ENCODE results near the gene CENPB.
"Not testable (repeated sequence)": the region's sequence is repeated elsewhere in the genome, so short reads cannot be mapped to it uniquely, and the experiment has no call there.

CENPB gene

GRCh38 chr20:3786665-3787323, at the start of gene CENPB:
CENPB (minus strand) TSS chr20:3786740; CDS start chr20:3786483, 257 bp downstream.
- Histone ChIP-seq H3K4me1 (ENCODE audit: control insufficient read depth, insufficient read depth, low read length) (peaks cover 32% of the 10 kb centered on the region), H3K27ac (ENCODE audit: low read length) (peak within 1 kb of the TSS; percentile 62)

GRCh38 chr20:3836132-3836531, 49.6 kb upstream of the CENPB start:
- Histone ChIP-seq H3K4me3 (ENCODE audit: low read length in 2 of 2) (no peak overlapping the region), H3K27me3 (ENCODE audit: control insufficient read depth in 1 of 2, insufficient read depth in 2 of 2, low read length in 2 of 2) (no peaks in the 10 kb centered on the region), H3K36me3 (ENCODE audit: control insufficient read depth in 2 of 2, insufficient read depth in 2 of 2, low read length in 2 of 2) (no peaks in the 10 kb centered on the region), H3K27ac (ENCODE audit: low read length) (no peak overlapping the region), H3K4me1 (ENCODE audit: control insufficient read depth, insufficient read depth, low read length) (no peaks in the 10 kb centered on the region), H3K9me3 (ENCODE audit: control insufficient read depth in 2 of 2, low read length in 2 of 2) (no peaks in the 10 kb centered on the region), H3K9ac (ENCODE audit: low read length in 2 of 2) (no peak overlapping the region)

More at GRCh38 chr20:3786665-3787323, at the start of gene CENPB:
- no peaks in the 10 kb centered on the region for H3K36me3 ChIP-seq (ENCODE audit: control insufficient read depth in 2 of 2, insufficient read depth in 2 of 2, low read length in 2 of 2)
- H3K9me3 ChIP-seq (ENCODE audit: control insufficient read depth in 2 of 2, low read length in 2 of 2): no peaks in the 10 kb centered on the region
- H3K4me3 ChIP-seq (ENCODE audit: low read length in 2 of 2): peak within 1 kb of the TSS; percentile 57 to 85
- H3K27me3 ChIP-seq (ENCODE audit: control insufficient read depth in 1 of 2, insufficient read depth in 2 of 2, low read length in 2 of 2): no peaks in the 10 kb centered on the region
- H3K9ac ChIP-seq (ENCODE audit: low read length in 2 of 2): peak within 1 kb of the TSS; percentile 50 to 72

GRCh38 chr20:3829891-3830290, 43.4 kb upstream of the CENPB start:
- H3K9me3 ChIP-seq (ENCODE audit: control insufficient read depth in 2 of 2, low read length in 2 of 2); H3K27me3 ChIP-seq (ENCODE audit: control insufficient read depth in 1 of 2, insufficient read depth in 2 of 2, low read length in 2 of 2); H3K4me1 ChIP-seq (ENCODE audit: control insufficient read depth, insufficient read depth, low read length); H3K9ac ChIP-seq (ENCODE audit: low read length in 2 of 2); H3K4me3 ChIP-seq (ENCODE audit: low read length in 2 of 2); H3K27ac ChIP-seq (ENCODE audit: low read length): not testable (repeated sequence)
- peaks cover 14 to 20% of the 10 kb centered on the region in 2 donors for H3K36me3 ChIP-seq (ENCODE audit: control insufficient read depth in 2 of 2, insufficient read depth in 2 of 2, low read length in 2 of 2)

- H3K9ac ChIP-seq (ENCODE audit: low read length in 2 of 2): no peak overlapping the region
- no peak overlapping the region for H3K27ac ChIP-seq (ENCODE audit: low read length)
- no peaks in the 10 kb centered on the region for H3K27me3 ChIP-seq (ENCODE audit: control insufficient read depth in 1 of 2, insufficient read depth in 2 of 2, low read length in 2 of 2)
- no peaks in the 10 kb centered on the region for H3K9me3 ChIP-seq (ENCODE audit: control insufficient read depth in 2 of 2, low read length in 2 of 2)
- no peak overlapping the region for H3K4me3 ChIP-seq (ENCODE audit: low read length in 2 of 2)
- no peaks in the 10 kb centered on the region for H3K4me1 ChIP-seq (ENCODE audit: control insufficient read depth, insufficient read depth, low read length)
- peaks cover 22 to 28% of the 10 kb centered on the region in 2 donors for H3K36me3 ChIP-seq (ENCODE audit: control insufficient read depth in 2 of 2, insufficient read depth in 2 of 2, low read length in 2 of 2)
Measured at GRCh38 chr20:3828798-3829197, 42.3 kb upstream of the CENPB start.

GRCh38 chr20:3826420-3826819, 39.9 kb upstream of the CENPB start:
- Histone ChIP-seq H3K36me3 (ENCODE audit: control insufficient read depth in 2 of 2, insufficient read depth in 2 of 2, low read length in 2 of 2) (peaks cover 34 to 43% of the 10 kb centered on the region in 2 donors), H3K9ac (ENCODE audit: low read length in 2 of 2) (no peak overlapping the region), H3K9me3 (ENCODE audit: control insufficient read depth in 2 of 2, low read length in 2 of 2) (no peaks in the 10 kb centered on the region), H3K4me1 (ENCODE audit: control insufficient read depth, insufficient read depth, low read length) (peaks cover 5% of the 10 kb centered on the region), H3K27me3 (ENCODE audit: control insufficient read depth in 1 of 2, insufficient read depth in 2 of 2, low read length in 2 of 2) (no peaks in the 10 kb centered on the region), H3K4me3 (ENCODE audit: low read length in 2 of 2) (no peak overlapping the region), H3K27ac (ENCODE audit: low read length) (no peak overlapping the region)

GRCh38 chr20:3825526-3825925, 39.0 kb upstream of the CENPB start:
- H3K4me1 ChIP-seq (ENCODE audit: control insufficient read depth, insufficient read depth, low read length): peaks cover 11% of the 10 kb centered on the region
- no peak overlapping the region for H3K27ac ChIP-seq (ENCODE audit: low read length)
- H3K27me3 ChIP-seq (ENCODE audit: control insufficient read depth in 1 of 2, insufficient read depth in 2 of 2, low read length in 2 of 2): no peaks in the 10 kb centered on the region
- no peak overlapping the region for H3K9ac ChIP-seq (ENCODE audit: low read length in 2 of 2)
- peaks cover 34 to 43% of the 10 kb centered on the region in 2 donors for H3K36me3 ChIP-seq (ENCODE audit: control insufficient read depth in 2 of 2, insufficient read depth in 2 of 2, low read length in 2 of 2)
- H3K4me3 ChIP-seq (ENCODE audit: low read length in 2 of 2): no peak overlapping the region
- no peaks in the 10 kb centered on the region for H3K9me3 ChIP-seq (ENCODE audit: control insufficient read depth in 2 of 2, low read length in 2 of 2)

GRCh38 chr20:3823881-3824280, 37.3 kb upstream of the CENPB start:
- H3K9me3 ChIP-seq (ENCODE audit: control insufficient read depth in 2 of 2, low read length in 2 of 2): no peaks in the 10 kb centered on the region
- H3K4me1 ChIP-seq (ENCODE audit: control insufficient read depth, insufficient read depth, low read length): peaks cover 18% of the 10 kb centered on the region
- no peaks in the 10 kb centered on the region for H3K27me3 ChIP-seq (ENCODE audit: control insufficient read depth in 1 of 2, insufficient read depth in 2 of 2, low read length in 2 of 2)
- H3K4me3 ChIP-seq (ENCODE audit: low read length in 2 of 2): no peak overlapping the region
- H3K36me3 ChIP-seq (ENCODE audit: control insufficient read depth in 2 of 2, insufficient read depth in 2 of 2, low read length in 2 of 2): peaks cover 34 to 43% of the 10 kb centered on the region in 2 donors
- H3K27ac ChIP-seq (ENCODE audit: low read length): no peak overlapping the region
- H3K9ac ChIP-seq (ENCODE audit: low read length in 2 of 2): no peak overlapping the region

GRCh38 chr20:3821996-3822395, 35.5 kb upstream of the CENPB start:
- Histone ChIP-seq H3K36me3 (ENCODE audit: control insufficient read depth in 2 of 2, insufficient read depth in 2 of 2, low read length in 2 of 2) (peaks cover 29 to 38% of the 10 kb centered on the region in 2 donors), H3K9me3 (ENCODE audit: control insufficient read depth in 2 of 2, low read length in 2 of 2) (no peaks in the 10 kb centered on the region), H3K27ac (ENCODE audit: low read length) (peak overlapping the region; percentile 97), H3K4me1 (ENCODE audit: control insufficient read depth, insufficient read depth, low read length) (peaks cover 28% of the 10 kb centered on the region), H3K9ac (ENCODE audit: low read length in 2 of 2) (peak overlapping the region in 1 of 2 donors; percentile 13), H3K27me3 (ENCODE audit: control insufficient read depth in 1 of 2, insufficient read depth in 2 of 2, low read length in 2 of 2) (no peaks in the 10 kb centered on the region), H3K4me3 (ENCODE audit: low read length in 2 of 2) (no peak overlapping the region)

GRCh38 chr20:3820901-3821727, 34.6 kb upstream of the CENPB start:
- Histone ChIP-seq H3K9me3 (ENCODE audit: control insufficient read depth in 2 of 2, low read length in 2 of 2) (no peaks in the 10 kb centered on the region), H3K9ac (ENCODE audit: low read length in 2 of 2) (peak overlapping the region; percentile 96 to 98), H3K4me3 (ENCODE audit: low read length in 2 of 2) (peak overlapping the region; percentile 84 to 90), H3K36me3 (ENCODE audit: control insufficient read depth in 2 of 2, insufficient read depth in 2 of 2, low read length in 2 of 2) (peaks cover 25 to 34% of the 10 kb centered on the region in 2 donors), H3K27me3 (ENCODE audit: control insufficient read depth in 1 of 2, insufficient read depth in 2 of 2, low read length in 2 of 2) (no peaks in the 10 kb centered on the region), H3K27ac (ENCODE audit: low read length) (peak overlapping the region; percentile 97), H3K4me1 (ENCODE audit: control insufficient read depth, insufficient read depth, low read length) (peaks cover 28% of the 10 kb centered on the region)

- Histone ChIP-seq H3K4me1 (ENCODE audit: control insufficient read depth, insufficient read depth, low read length) (peaks cover 28% of the 10 kb centered on the region), H3K27ac (ENCODE audit: low read length) (peak within 1 kb of the TSS; percentile 97), H3K27me3 (ENCODE audit: control insufficient read depth in 1 of 2, insufficient read depth in 2 of 2, low read length in 2 of 2) (no peaks in the 10 kb centered on the region), H3K9me3 (ENCODE audit: control insufficient read depth in 2 of 2, low read length in 2 of 2) (no peaks in the 10 kb centered on the region), H3K36me3 (ENCODE audit: control insufficient read depth in 2 of 2, insufficient read depth in 2 of 2, low read length in 2 of 2) (peaks cover 24 to 26% of the 10 kb centered on the region in 2 donors), H3K4me3 (ENCODE audit: low read length in 2 of 2) (peak within 1 kb of the TSS; percentile 84 to 90), H3K9ac (ENCODE audit: low read length in 2 of 2) (peak within 1 kb of the TSS; percentile 96 to 98)
Measured at GRCh38 chr20:3820048-3820900, 33.7 kb upstream of the CENPB start, which contains the start of gene AP5S1. AP5S1 (plus strand) TSS chr20:3820547; CDS start chr20:3822118, 1,571 bp downstream.

All from stomach smooth muscle (tissue), 2 donors.